Calu3 (cell line): ENCODE data around the gene DIS3L. TPM values are rescaled to one million over a fixed set of nuclear protein-coding genes. Genes with fewer than 3 reads are reported as not detected.
A peak's percentile ranks its signal among the peaks of the same experiment; 100 is the strongest.

Source experiments
- BruUV-seq: library from RNA; stranded (reverse); fragments of 400-500 nt; replicated peaks from 2 replicates; lab custom pipeline; 2021; lab: Mats Ljungman, UMichigan
- CTCF ChIA-PET: fragments of 300-600 bp; sonication (Branson Sonifier 250); formaldehyde crosslinking; loops from one replicate; lab custom pipeline; 2022; ENCODE audit warnings: antibody characterized with exemption; lab: Charles Lee
- DNase-seq: peaks from one replicate; pipeline ENCODE4 v3.0.0; 2022
- H3K27ac Mint-ChIP-seq: one replicate; pipeline ENCODE4 v1.8.0; 2022; ENCODE audit warnings: mixed read lengths; ENCODE audit not compliant: unreplicated experiment
- H3K27me3 Mint-ChIP-seq: one replicate; pipeline ENCODE4 v1.8.0; 2022; ENCODE audit warnings: mixed read lengths; ENCODE audit not compliant: unreplicated experiment
- H3K36me3 Mint-ChIP-seq: one replicate; pipeline ENCODE4 v1.8.0; 2022; ENCODE audit warnings: mild to moderate bottlenecking, moderate library complexity, mixed read lengths; ENCODE audit not compliant: insufficient read depth, unreplicated experiment
- H3K4me1 Mint-ChIP-seq: one replicate; pipeline ENCODE4 v1.8.0; 2022; ENCODE audit warnings: mild to moderate bottlenecking, low read depth, mixed read lengths; ENCODE audit not compliant: unreplicated experiment
- H3K4me3 Mint-ChIP-seq: one replicate; pipeline ENCODE4 v1.8.0; 2022; ENCODE audit warnings: mild to moderate bottlenecking, low read depth, moderate library complexity, mixed read lengths; ENCODE audit not compliant: unreplicated experiment
- H3K9me3 Mint-ChIP-seq: one replicate; pipeline ENCODE4 v1.8.0; 2022; ENCODE audit warnings: low read depth, mixed read lengths; ENCODE audit not compliant: unreplicated experiment
- intact Hi-C: fragments of 100-400 bp; cut with micrococcal nuclease; formaldehyde crosslinking; loops from one replicate; pipeline ENCODE4 v1.10.0; 2022; ENCODE audit not compliant: unreplicated experiment
- total RNA-seq: library from RNA; stranded (reverse); gene quantifications from 2 replicates; pipeline ENCODE4 v1.2.3, GENCODE V29; 2022
- TF ChIP-seq, protein P1 (sequence below): fragments of 200-600 bp; IDR thresholded peaks from one replicate; pipeline ENCODE4 v1.8.0; 2022; ENCODE audit warnings: antibody characterized with exemption; ENCODE audit not compliant: unreplicated experiment

Gene DIS3L
- total RNA-seq, 1 experiment from 2014 or later: 24.6 TPM

DNA sequence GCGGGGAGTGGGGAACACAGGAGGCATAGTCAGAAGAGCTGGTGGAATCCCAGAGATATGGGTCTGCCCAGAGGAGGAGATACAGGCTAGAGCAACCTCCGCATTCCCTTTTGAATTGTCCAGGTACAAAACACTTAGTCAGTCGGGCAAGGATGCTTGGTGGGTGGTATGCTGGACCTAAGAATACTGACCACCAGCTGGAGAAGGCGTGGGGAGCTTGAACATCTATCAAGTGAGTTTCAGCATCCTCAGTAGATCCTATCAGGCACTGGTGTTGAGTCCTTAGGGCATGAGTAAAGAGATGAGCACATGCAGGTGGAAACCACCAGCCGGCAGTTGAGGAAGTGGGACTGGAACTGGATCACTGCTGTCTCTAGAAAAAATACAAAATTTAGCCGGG is 14.7 kb upstream of the DIS3L start:
- CTCF ChIA-PET: no interaction called here
- no TSS peak for BruUV-seq
- Mint-ChIP-seq H3K4me3 (no peak overlapping the region), H3K27ac (no peak overlapping the region), H3K4me1 (no peaks in the 10 kb centered on the region), H3K36me3 (no peaks in the 10 kb centered on the region), H3K9me3 (no peaks in the 10 kb centered on the region), H3K27me3 (peaks cover 64% of the 10 kb centered on the region)
- intact Hi-C loops: no loop called here
- TF ChIP-seq, protein P1, sequence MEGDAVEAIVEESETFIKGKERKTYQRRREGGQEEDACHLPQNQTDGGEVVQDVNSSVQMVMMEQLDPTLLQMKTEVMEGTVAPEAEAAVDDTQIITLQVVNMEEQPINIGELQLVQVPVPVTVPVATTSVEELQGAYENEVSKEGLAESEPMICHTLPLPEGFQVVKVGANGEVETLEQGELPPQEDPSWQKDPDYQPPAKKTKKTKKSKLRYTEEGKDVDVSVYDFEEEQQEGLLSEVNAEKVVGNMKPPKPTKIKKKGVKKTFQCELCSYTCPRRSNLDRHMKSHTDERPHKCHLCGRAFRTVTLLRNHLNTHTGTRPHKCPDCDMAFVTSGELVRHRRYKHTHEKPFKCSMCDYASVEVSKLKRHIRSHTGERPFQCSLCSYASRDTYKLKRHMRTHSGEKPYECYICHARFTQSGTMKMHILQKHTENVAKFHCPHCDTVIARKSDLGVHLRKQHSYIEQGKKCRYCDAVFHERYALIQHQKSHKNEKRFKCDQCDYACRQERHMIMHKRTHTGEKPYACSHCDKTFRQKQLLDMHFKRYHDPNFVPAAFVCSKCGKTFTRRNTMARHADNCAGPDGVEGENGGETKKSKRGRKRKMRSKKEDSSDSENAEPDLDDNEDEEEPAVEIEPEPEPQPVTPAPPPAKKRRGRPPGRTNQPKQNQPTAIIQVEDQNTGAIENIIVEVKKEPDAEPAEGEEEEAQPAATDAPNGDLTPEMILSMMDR: no peak
- DNase-seq: no peak

DNA sequence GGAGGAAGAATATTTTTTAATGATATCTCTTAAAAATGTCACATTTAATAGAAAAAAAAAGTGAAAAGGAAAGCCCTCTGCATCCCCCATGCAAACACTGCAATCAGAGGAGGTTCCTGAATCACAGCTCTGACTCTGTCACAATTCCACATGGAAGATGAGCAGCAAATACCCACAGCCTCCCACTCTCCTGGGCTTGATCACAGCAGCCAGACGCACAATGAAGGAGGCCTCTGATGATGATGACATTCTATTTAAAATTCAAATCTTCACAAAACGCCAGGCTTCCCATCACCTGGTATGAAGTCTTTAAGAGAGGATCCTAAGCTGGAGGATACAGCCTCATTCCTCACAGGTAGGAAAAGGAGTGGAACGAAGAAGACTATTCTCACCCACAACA is 9.1 kb upstream of the DIS3L start:
- no peaks in the 10 kb centered on the region for H3K9me3 Mint-ChIP-seq
- H3K27me3 Mint-ChIP-seq: peaks cover 31% of the 10 kb centered on the region
- TF ChIP-seq, protein P1: no peak
- H3K4me3 Mint-ChIP-seq: no peak overlapping the region
- CTCF ChIA-PET: no interaction called here
- H3K4me1 Mint-ChIP-seq: no peaks in the 10 kb centered on the region
- intact Hi-C loops: loop anchor here (10.0 kb wide), 1 partner anchor 379 kb away; no protein-coding TSS in a partner anchor
- no peak for DNase-seq
- no peaks in the 10 kb centered on the region for H3K36me3 Mint-ChIP-seq
- no peak overlapping the region for H3K27ac Mint-ChIP-seq
- no TSS peak for BruUV-seq

DNA sequence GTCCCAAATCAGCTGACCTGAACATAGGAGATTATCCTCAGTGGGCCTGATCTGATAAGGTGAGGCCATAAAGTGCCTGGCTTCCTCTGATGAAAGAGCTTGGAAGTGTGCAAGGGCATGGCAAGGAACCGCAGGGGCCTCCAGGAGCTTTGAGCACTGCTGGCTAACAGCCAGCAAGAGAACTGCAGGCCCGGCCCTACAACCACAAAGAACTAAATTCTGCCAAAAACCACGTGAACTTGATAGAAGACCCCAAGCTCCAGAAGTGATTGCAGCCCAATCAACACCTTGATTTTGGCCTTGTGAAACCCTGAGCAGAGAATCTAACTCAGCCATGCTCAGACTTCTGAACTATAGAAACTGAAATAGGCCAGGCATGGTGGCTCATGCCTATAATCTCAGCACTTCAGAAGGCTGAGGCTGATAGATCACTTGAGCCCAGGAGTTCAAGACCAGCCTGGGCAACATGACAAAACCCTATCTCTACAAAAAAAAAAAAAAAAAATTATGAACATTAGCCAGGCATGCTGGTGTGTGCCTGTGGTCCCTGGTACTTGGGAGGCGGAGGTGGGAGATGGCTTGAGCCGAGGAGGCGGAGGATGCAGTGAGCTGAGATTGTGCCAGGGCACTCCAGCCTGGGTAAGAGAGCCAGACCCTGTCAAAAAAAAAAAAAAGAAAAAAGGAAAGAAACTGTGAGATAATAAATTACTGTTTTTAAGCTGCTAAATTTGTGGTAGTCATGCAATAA is 7.7 kb upstream of the DIS3L start:
- no TSS peak for BruUV-seq
- H3K27ac Mint-ChIP-seq: no peak overlapping the region
- CTCF ChIA-PET: interaction anchor here (0.6 to 0.8 kb wide), 2 partner anchors 16 to 448 kb away, joined by 5 read pairs; no protein-coding TSS in a partner anchor
- intact Hi-C loops: loop anchor here (5.0 to 10.0 kb wide), 2 partner anchors 303 to 381 kb away; no protein-coding TSS in a partner anchor
- no peak overlapping the region for H3K4me3 Mint-ChIP-seq
- no peaks in the 10 kb centered on the region for H3K9me3 Mint-ChIP-seq
- TF ChIP-seq, protein P1: no peak
- H3K4me1 Mint-ChIP-seq: peaks cover 9% of the 10 kb centered on the region
- DNase-seq: no peak
- no peaks in the 10 kb centered on the region for H3K36me3 Mint-ChIP-seq
- H3K27me3 Mint-ChIP-seq: peaks cover 17% of the 10 kb centered on the region

DNA sequence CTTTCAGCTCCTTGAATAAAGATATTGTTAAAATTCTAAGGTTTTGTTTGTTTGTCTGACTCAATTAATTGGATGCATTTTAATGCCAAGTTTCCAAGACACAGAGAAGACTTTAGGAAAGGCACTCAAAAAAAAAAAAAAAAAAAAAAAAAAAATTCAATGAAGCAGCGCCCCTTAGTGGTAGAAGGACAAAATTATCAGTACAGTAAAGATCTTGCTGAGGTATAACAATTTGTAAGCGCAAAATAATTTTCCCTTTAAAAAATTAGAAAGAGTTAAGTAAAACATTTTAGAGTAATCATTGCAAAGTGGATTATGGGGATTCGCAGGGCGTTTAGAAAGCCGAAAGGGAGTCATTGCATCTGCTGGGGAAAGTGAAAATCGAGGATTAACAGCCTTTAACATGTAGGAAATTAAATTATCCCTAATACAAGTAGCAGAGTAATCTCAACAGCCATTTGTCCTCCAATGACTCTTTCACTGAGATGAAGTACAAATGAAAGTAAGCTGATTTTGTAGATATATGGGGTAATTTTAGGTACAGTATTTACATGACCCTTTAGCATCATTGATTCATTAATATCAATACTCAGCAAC is 5.8 kb upstream of the DIS3L start:
- Mint-ChIP-seq H3K27me3 (no peaks in the 10 kb centered on the region), H3K9me3 (no peaks in the 10 kb centered on the region), H3K36me3 (peaks cover 5% of the 10 kb centered on the region), H3K4me1 (peaks cover 16% of the 10 kb centered on the region), H3K4me3 (no peak overlapping the region), H3K27ac (no peak overlapping the region)
- no TSS peak for BruUV-seq
- CTCF ChIA-PET: no interaction called here
- TF ChIP-seq, protein P1: peak; percentile 58
- intact Hi-C loops: loop anchor here (5.0 to 10.0 kb wide), 2 partner anchors 305 to 383 kb away; no protein-coding TSS in a partner anchor
- DNase-seq: no peak
